NT2/D1 (cell line): ENCODE data around the gene LRRC4C.

ENCODE experiments used
- YY1 ChIP-seq: IDR thresholded peaks from 2 replicates; pipeline ENCODE4 v1.6.1; 2011; ENCODE audit not compliant: insufficient read length, insufficient read depth
- ZNF274 ChIP-seq: IDR thresholded peaks from 2 replicates; pipeline ENCODE4 v1.6.1; 2011; ENCODE audit warnings: mild to moderate bottlenecking, low read depth, low read length

GRCh38 chr11:40204228-40204627 is 1255.2 kb downstream of the LRRC4C start:
- TF ChIP-seq YY1 (no peak), ZNF274 (no peak)
